ENCODE data around the gene NUP188. TPM values are rescaled to one million over a fixed set of nuclear protein-coding genes. Genes with fewer than 3 reads are reported as not detected.

NUP188 gene
- total RNA-seq, 1 donor from 2014 or later: 128 TPM

DNA sequence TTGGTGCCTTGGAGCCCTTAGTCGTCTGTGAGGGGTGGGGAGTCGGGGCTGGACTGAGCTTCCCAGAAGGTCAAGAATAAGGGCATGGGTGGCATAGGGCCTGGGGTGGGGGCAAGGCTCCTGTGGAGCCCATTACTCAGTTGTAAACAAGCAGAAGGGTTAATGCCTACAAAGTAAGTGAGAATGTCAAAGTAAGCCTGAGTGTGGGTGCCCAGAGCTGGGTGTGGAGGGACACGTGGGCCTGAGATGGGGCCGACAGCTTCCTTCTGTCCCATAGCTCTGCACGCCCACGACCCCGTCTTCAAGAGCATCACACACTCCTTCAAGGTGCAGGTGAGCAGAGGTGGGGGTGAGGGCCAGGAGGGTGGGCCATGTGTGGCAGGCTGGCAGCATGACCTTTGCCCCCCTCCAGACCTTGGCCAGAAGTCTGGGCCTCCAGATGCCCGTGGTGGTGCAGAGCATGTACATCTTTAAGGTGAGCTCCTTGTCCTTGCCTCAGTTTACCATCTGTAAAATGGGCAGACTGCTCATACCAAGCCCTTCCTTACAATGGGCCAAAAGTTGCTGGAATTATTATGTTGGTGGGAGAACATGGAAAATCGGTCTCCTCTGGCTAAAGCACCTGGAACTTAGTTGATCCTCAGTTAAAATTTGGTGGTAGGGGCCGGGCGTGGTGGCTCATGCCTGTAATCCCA is 11.2 kb upstream of the NUP188 start:
- no peak for DNase-seq (ENCODE audit: low read depth, low spot score)
- Mint-ChIP-seq H3K36me3 (ENCODE audit: low read depth) (no peaks in the 10 kb centered on the region), H3K9me3 (no peaks in the 10 kb centered on the region), H3K4me3 (no peak overlapping the region), H3K27ac (ENCODE audit: unreplicated experiment) (no peak overlapping the region), H3K27me3 (ENCODE audit: low read depth) (no peaks in the 10 kb centered on the region), H3K4me1 (peaks cover 8% of the 10 kb centered on the region)
- TF ChIP-seq CTCF (conservative IDR thresholded peaks at IDR 0.05): no peak

DNA sequence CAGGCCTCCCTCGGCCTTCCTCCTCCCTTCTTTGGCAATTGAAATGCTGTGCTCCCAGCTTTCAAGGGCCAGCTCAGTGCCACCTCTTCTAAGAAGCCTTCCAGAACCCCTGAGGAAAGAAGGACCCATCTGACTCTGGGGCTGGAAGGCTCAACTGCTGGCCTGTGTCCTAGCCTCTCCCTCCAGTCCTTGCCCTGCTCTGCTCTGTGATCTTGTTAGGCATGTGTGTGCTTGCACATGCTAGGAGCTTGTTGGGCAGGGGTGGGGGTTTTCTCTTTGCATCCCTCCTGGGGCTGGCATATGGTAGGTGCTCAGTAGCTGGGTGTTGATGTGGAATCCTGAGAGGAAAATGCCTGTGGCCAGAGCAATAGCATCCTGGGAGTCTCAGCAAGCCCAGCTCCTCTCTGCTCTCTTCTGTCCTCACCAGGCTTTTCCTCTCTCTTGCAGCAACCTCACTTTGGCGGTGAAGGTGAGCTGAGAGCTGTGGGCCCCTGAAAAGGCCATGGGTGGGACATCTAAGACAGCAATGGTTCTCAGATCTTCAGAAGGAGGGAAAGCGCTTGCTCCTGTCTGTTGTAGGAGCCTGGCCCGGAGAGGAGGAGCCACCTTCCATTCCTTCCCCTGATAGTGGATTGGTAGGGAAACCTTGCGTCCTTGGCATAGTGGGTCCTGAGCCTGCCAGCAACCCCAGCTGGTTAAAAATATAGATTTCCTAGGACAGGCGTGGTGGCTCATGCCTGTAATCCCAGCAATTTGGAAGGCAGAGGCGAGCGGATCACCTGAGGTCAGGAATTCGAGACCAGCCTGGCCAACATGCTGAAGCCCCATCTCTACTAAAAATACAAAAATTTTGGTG is 10.0 kb upstream of the NUP188 start:
- H3K9me3 Mint-ChIP-seq: no peaks in the 10 kb centered on the region
- H3K4me1 Mint-ChIP-seq: peaks cover 8% of the 10 kb centered on the region
- H3K36me3 Mint-ChIP-seq (ENCODE audit: low read depth): no peaks in the 10 kb centered on the region
- no peaks in the 10 kb centered on the region for H3K27me3 Mint-ChIP-seq (ENCODE audit: low read depth)
- H3K4me3 Mint-ChIP-seq: no peak overlapping the region
- no peak overlapping the region for H3K27ac Mint-ChIP-seq (ENCODE audit: unreplicated experiment)
- no peak for DNase-seq (ENCODE audit: low read depth, low spot score)
- no peak for TF ChIP-seq CTCF (conservative IDR thresholded peaks at IDR 0.05)

- Mint-ChIP-seq H3K27ac (ENCODE audit: unreplicated experiment) (no peak overlapping the region), H3K27me3 (ENCODE audit: low read depth) (no peaks in the 10 kb centered on the region), H3K36me3 (ENCODE audit: low read depth) (no peaks in the 10 kb centered on the region), H3K4me3 (peak overlapping the region; percentile 59), H3K4me1 (peaks cover 8% of the 10 kb centered on the region), H3K9me3 (no peaks in the 10 kb centered on the region)
- peak; percentile 23 for DNase-seq (ENCODE audit: low read depth, low spot score)
- TF ChIP-seq CTCF (conservative IDR thresholded peaks at IDR 0.05): no peak
Measured at GRCh38 chr9:128940271-128940921, 7.1 kb upstream of the NUP188 start.

GRCh38 chr9:128940946-128941755 is 6.3 kb upstream of the NUP188 start:
- Mint-ChIP-seq H3K4me3 (peak overlapping the region; percentile 59), H3K36me3 (ENCODE audit: low read depth) (peaks cover 5% of the 10 kb centered on the region), H3K27me3 (ENCODE audit: low read depth) (no peaks in the 10 kb centered on the region), H3K4me1 (peaks cover 16% of the 10 kb centered on the region), H3K9me3 (no peaks in the 10 kb centered on the region), H3K27ac (ENCODE audit: unreplicated experiment) (peak overlapping the region; percentile 78)
- no peak for TF ChIP-seq CTCF (conservative IDR thresholded peaks at IDR 0.05)
- no peak for DNase-seq (ENCODE audit: low read depth, low spot score)

Data from neural crest cell (in vitro differentiated cells).